Activated naive CD4-positive, alpha-beta T cell treated with anti-CD3 and anti-CD28 coated beads, Interleukin-2, amount 10 ng/mL, durations not matched to agents 7 days and 5 days (primary cell): ENCODE results near the gene FAM117A.

Source experiments
- CTCF ChIA-PET: fragments of 350-600 bp; sonication (Branson Sonifier 250); formaldehyde crosslinking; loops from one replicate; lab custom pipeline; 2021; ENCODE audit warnings: antibody characterized with exemption; lab: Charles Lee
- DNase-seq: peaks from one replicate; pipeline ENCODE4 v3.0.0-alpha.2; 2020
- H3K27ac Mint-ChIP-seq: one replicate; pipeline ENCODE4 v1.8.0; 2021; ENCODE audit warnings: mild to moderate bottlenecking, moderate library complexity, mixed read lengths
- H3K27me3 Mint-ChIP-seq: one replicate; pipeline ENCODE4 v1.8.0; 2021; ENCODE audit warnings: mild to moderate bottlenecking, mixed read lengths
- H3K36me3 Mint-ChIP-seq: one replicate; pipeline ENCODE4 v1.8.0; 2021; ENCODE audit warnings: mixed read lengths
- H3K4me1 Mint-ChIP-seq: one replicate; pipeline ENCODE4 v1.8.0; 2021; ENCODE audit warnings: mixed read lengths
- H3K4me3 Mint-ChIP-seq: one replicate; pipeline ENCODE4 v1.8.0; 2021; ENCODE audit warnings: mild to moderate bottlenecking, moderate library complexity, mixed read lengths
- H3K9me3 Mint-ChIP-seq: one replicate; pipeline ENCODE4 v1.8.0; 2021; ENCODE audit warnings: mixed read lengths

FAM117A gene

DNA sequence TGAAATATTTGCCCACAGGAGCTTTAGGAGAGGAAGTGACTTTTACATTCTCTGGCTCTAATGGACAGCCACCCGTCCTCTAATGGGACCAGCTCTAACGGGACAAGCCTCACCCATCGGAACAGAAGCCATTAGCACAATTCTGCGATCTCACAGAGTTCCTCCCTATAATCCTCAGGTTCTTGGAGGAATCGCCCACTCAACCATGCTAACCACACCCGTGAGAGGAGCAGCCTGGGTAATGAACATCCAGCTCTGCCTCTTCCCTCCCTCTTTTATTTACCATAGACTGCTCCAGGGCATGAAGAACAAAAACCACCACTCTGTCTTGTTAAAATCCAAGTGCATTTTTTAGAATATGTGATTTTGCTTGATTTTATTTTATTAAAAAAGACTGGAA lies 63.0 kb downstream of the FAM117A start:
- Mint-ChIP-seq H3K27ac (peak overlapping the region; percentile 12), H3K27me3 (no peaks in the 10 kb centered on the region), H3K9me3 (no peaks in the 10 kb centered on the region), H3K36me3 (peaks cover 46% of the 10 kb centered on the region), H3K4me1 (peaks cover 32% of the 10 kb centered on the region), H3K4me3 (no peak overlapping the region)
- no peak for DNase-seq
- CTCF ChIA-PET: interaction anchor here (0.8 to 25.7 kb wide), 6 partner anchors 9 to 179 kb away, joined by 3 to 377 read pairs (median 4); partner anchors contain the start of gene NXPH3

GRCh38 chr17:49699966-49700575 lies 63.9 kb downstream of the FAM117A start:
- no peaks in the 10 kb centered on the region for H3K27me3 Mint-ChIP-seq
- H3K36me3 Mint-ChIP-seq: peaks cover 40% of the 10 kb centered on the region
- H3K4me3 Mint-ChIP-seq: no peak overlapping the region
- H3K4me1 Mint-ChIP-seq: peaks cover 33% of the 10 kb centered on the region
- CTCF ChIA-PET: interaction anchor here (0.8 to 25.7 kb wide), 6 partner anchors 10 to 143 kb away, joined by 3 to 377 read pairs (median 4); partner anchors contain the start of gene NXPH3
- no peak for DNase-seq
- H3K27ac Mint-ChIP-seq: peak overlapping the region; percentile 20
- no peaks in the 10 kb centered on the region for H3K9me3 Mint-ChIP-seq

GRCh38 chr17:49698005-49698404 lies 65.9 kb downstream of the FAM117A start:
- CTCF ChIA-PET: interaction anchor here (6.3 to 25.7 kb wide), 3 partner anchors 9 to 141 kb away, joined by 53 to 377 read pairs (median 56); partner anchors contain the start of genes NXPH3 and SLC35B1
- H3K36me3 Mint-ChIP-seq: peaks cover 24% of the 10 kb centered on the region
- no peaks in the 10 kb centered on the region for H3K9me3 Mint-ChIP-seq

GRCh38 chr17:49696233-49696761 lies 67.6 kb downstream of the FAM117A start:
- H3K27me3 Mint-ChIP-seq: peaks cover 5% of the 10 kb centered on the region
- DNase-seq: peak; percentile 64
- H3K9me3 Mint-ChIP-seq: no peaks in the 10 kb centered on the region
- H3K27ac Mint-ChIP-seq: peak overlapping the region; percentile 78
- peaks cover 34% of the 10 kb centered on the region for H3K4me1 Mint-ChIP-seq
- no peak overlapping the region for H3K4me3 Mint-ChIP-seq
- CTCF ChIA-PET: interaction anchor here (0.7 to 25.7 kb wide), 25 partner anchors 10 to 380 kb away, joined by 3 to 377 read pairs (median 4); partner anchors contain the start of genes NXPH3, SLC35B1 and SPOP
- H3K36me3 Mint-ChIP-seq: peaks cover 18% of the 10 kb centered on the region

More at GRCh38 chr17:49698005-49698404, 65.9 kb downstream of the FAM117A start:
- Mint-ChIP-seq H3K4me3 (no peak overlapping the region), H3K4me1 (peaks cover 30% of the 10 kb centered on the region), H3K27me3 (no peaks in the 10 kb centered on the region), H3K27ac (no peak overlapping the region)
- no peak for DNase-seq

GRCh38 chr17:49695698-49696232 lies 68.2 kb downstream of the FAM117A start:
- peaks cover 37% of the 10 kb centered on the region for H3K4me1 Mint-ChIP-seq

DNA sequence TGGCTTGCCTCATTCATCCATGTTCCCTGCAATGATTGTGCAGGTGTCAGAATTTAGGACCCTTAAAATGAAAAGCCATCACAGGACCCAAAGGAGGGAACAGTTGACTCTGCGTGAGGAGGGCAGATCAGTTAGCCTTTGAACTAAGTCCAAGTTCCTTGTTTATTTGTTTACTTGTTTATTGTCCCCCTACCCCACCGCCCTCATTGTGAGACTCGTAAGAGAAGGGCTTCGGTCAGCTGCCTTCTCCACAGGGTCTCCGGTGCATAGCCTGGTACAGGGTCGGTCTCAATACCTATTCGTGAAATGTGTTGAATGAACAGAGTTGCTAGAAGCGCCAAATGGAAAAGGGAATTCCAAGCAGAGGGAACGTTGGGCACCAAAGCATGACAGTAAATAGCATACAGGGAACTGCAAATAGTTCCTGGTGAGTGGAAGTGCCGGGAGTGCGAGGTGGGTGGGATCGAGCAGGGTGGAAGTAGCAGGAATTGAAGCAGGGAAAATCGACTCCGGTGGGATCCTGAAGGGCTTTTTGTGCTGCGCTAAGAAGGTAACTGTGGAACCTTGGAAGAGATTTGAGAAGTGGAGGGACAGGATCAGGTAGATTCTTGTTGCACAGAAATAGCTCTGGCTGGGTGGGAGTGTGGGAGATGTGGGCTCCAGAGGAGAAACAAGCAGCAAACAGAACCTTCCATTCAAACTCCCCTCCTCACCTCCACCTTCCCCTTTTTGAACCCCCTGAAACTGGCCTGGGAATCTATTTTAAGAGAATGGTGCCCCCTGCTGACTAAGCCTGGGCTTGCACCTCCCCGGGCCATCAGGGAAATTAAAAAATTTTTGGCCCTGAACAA lies 68.9 kb downstream of the FAM117A start:
- no peaks in the 10 kb centered on the region for H3K9me3 Mint-ChIP-seq
- H3K4me3 Mint-ChIP-seq: no peak overlapping the region
- DNase-seq: peak; percentile 80
- H3K27me3 Mint-ChIP-seq: peaks cover 5% of the 10 kb centered on the region
- H3K27ac Mint-ChIP-seq: peak overlapping the region; percentile 33
- H3K4me1 Mint-ChIP-seq: peaks cover 39% of the 10 kb centered on the region
- peaks cover 7% of the 10 kb centered on the region for H3K36me3 Mint-ChIP-seq
- CTCF ChIA-PET: interaction anchor here (0.7 to 25.7 kb wide), 13 partner anchors 9 to 303 kb away, joined by 3 to 377 read pairs (median 4); partner anchors contain the start of genes NXPH3 and SLC35B1

More at GRCh38 chr17:49695698-49696232, 68.2 kb downstream of the FAM117A start:
- DNase-seq: no peak
- Mint-ChIP-seq H3K4me3 (no peak overlapping the region), H3K27me3 (peaks cover 5% of the 10 kb centered on the region), H3K36me3 (peaks cover 13% of the 10 kb centered on the region), H3K27ac (peak overlapping the region; percentile 78), H3K9me3 (no peaks in the 10 kb centered on the region)
- CTCF ChIA-PET: interaction anchor here (0.7 to 25.7 kb wide), 24 partner anchors 10 to 380 kb away, joined by 3 to 377 read pairs (median 4); partner anchors contain the start of genes NXPH3, SLC35B1 and SPOP

- Mint-ChIP-seq H3K4me1 (peaks cover 49% of the 10 kb centered on the region), H3K9me3 (no peaks in the 10 kb centered on the region), H3K27me3 (peaks cover 5% of the 10 kb centered on the region), H3K36me3 (peaks cover 5% of the 10 kb centered on the region), H3K27ac (no peak overlapping the region), H3K4me3 (no peak overlapping the region)
- CTCF ChIA-PET: interaction anchor here (6.3 to 25.7 kb wide), 2 partner anchors 14 to 123 kb away, joined by 53 to 377 read pairs; partner anchors contain the start of genes NXPH3 and SLC35B1
- DNase-seq: no peak
Observed at GRCh38 chr17:49692751-49693150, 71.2 kb downstream of the FAM117A start.

- H3K4me1 Mint-ChIP-seq: peaks cover 56% of the 10 kb centered on the region
- CTCF ChIA-PET: interaction anchor here (0.6 to 1.4 kb wide), 4 partner anchors 116 to 745 kb away, joined by 3 to 9 read pairs (median 4); partner anchors contain the start of gene NXPH3
- H3K4me3 Mint-ChIP-seq: no peak overlapping the region
- DNase-seq: no peak
- H3K27me3 Mint-ChIP-seq: peaks cover 5% of the 10 kb centered on the region
- H3K36me3 Mint-ChIP-seq: peaks cover 8% of the 10 kb centered on the region
- H3K27ac Mint-ChIP-seq: peak overlapping the region; percentile 21
- H3K9me3 Mint-ChIP-seq: no peaks in the 10 kb centered on the region
Observed at GRCh38 chr17:49691677-49692191, 72.2 kb downstream of the FAM117A start.

DNA sequence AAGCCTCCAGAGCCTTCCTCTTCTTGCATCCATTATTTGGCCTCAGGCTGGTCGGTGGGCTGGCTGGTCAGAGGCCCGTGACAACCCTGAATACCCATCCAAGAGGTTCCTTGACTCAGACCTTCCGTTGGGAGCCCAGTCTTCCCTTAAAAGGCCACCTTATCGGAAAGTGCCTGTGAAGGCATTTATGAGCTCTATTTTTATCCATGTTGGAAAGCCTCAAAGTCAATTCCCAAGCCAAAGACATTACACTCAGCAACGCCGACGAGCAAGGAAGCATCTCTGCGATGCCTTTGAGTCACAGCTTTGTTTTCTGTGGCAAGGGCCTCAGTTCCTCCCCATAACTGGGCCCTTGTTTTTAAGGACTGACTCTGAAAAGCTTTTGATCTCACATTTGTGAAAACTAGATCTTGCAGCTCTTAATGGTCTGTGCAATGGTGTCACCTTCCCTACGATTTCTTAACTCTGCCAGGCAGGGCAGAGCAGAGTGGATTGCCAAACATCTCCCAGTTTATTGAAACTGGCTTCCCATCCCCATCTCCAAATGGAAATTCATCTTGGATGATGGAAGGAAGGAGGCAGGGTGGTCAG lies 72.8 kb downstream of the FAM117A start:
- Mint-ChIP-seq H3K9me3 (no peaks in the 10 kb centered on the region), H3K36me3 (peaks cover 10% of the 10 kb centered on the region), H3K4me3 (no peak overlapping the region), H3K27me3 (peaks cover 5% of the 10 kb centered on the region), H3K4me1 (peaks cover 53% of the 10 kb centered on the region), H3K27ac (no peak overlapping the region)
- CTCF ChIA-PET: interaction anchor here (0.5 to 1.4 kb wide), 6 partner anchors 115 to 745 kb away, joined by 3 to 9 read pairs (median 3); partner anchors contain the start of gene NXPH3
- no peak for DNase-seq

DNA sequence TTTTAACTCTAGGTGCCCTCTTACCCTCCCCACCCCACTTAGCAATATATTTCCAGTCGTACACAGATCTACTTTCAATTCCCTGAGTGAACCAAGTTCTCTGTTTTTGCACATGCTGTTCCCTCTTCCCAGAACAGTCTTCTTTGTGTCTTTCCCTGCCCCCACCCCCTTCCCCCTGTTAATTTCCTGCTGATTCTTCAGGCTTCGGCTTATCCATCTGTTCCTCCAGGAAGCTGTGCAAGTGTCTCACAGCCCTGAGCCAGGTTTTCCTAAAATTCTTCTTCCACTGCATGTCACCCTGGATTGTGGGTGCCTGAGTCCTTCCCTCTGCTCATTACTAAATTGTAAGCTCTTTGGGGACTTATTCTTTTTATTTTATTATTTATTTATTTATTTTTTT lies 73.7 kb downstream of the FAM117A start:
- peaks cover 43% of the 10 kb centered on the region for H3K4me1 Mint-ChIP-seq
- no peak overlapping the region for H3K27ac Mint-ChIP-seq

DNA sequence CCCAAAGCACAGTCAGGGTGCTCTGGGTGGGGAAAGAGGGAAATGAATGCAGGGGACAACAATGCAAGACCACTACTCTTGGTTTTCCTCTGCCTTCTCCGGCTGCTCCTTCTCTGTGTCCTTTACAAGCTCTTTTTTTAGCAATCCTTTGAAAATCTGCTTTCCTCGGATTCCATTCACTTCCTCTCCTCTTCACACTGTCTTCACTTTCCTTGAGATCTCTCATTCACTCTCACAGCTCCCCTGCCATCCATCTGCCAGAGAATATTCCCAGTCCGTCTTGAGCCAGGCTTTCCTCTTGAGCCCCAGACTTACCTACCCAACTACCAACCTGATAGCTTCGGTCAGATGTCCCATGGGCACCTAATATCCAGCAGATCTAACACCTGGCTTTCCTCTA lies 75.1 kb downstream of the FAM117A start:
- Mint-ChIP-seq H3K9me3 (no peaks in the 10 kb centered on the region), H3K27ac (peak overlapping the region; percentile 76), H3K27me3 (peaks cover 5% of the 10 kb centered on the region), H3K36me3 (peaks cover 10% of the 10 kb centered on the region), H3K4me1 (peaks cover 37% of the 10 kb centered on the region), H3K4me3 (peak overlapping the region; percentile 52)
- CTCF ChIA-PET: interaction anchor here (1.0 to 2.6 kb wide), 7 partner anchors 9 to 121 kb away, joined by 3 to 12 read pairs (median 6); no protein-coding TSS in a partner anchor
- no peak for DNase-seq

More for the DNA sequence above, 73.7 kb downstream of the FAM117A start:
- CTCF ChIA-PET: interaction anchor here (0.8 to 2.6 kb wide), 4 partner anchors 17 to 120 kb away, joined by 3 to 12 read pairs (median 4); partner anchors contain the start of gene SLC35B1
- DNase-seq: no peak
- Mint-ChIP-seq H3K27me3 (peaks cover 5% of the 10 kb centered on the region), H3K4me3 (no peak overlapping the region), H3K9me3 (no peaks in the 10 kb centered on the region), H3K36me3 (peaks cover 10% of the 10 kb centered on the region)

GRCh38 chr17:49687878-49688491 lies 75.9 kb downstream of the FAM117A start:
- peaks cover 37% of the 10 kb centered on the region for H3K4me1 Mint-ChIP-seq
- H3K27ac Mint-ChIP-seq: peak overlapping the region; percentile 92
- peak; percentile 40 for DNase-seq
- CTCF ChIA-PET: interaction anchor here (1.2 to 2.6 kb wide), 5 partner anchors 12 to 120 kb away, joined by 3 to 12 read pairs (median 6); no protein-coding TSS in a partner anchor
- peaks cover 10% of the 10 kb centered on the region for H3K36me3 Mint-ChIP-seq
- no peaks in the 10 kb centered on the region for H3K9me3 Mint-ChIP-seq
- peak overlapping the region; percentile 63 for H3K4me3 Mint-ChIP-seq
- peaks cover 5% of the 10 kb centered on the region for H3K27me3 Mint-ChIP-seq
